Body of pancreas (tissue), 4 donors: ENCODE data around the gene CCNL2. TPM values are rescaled to one million over a fixed set of nuclear protein-coding genes. Genes with fewer than 3 reads are reported as not detected.

ENCODE experiments used
- ATAC-seq: fragments of 150-250 bp; one replicate; pipeline ENCODE4 v1.9.1; 2016
- DNase-seq, 4 donors: peaks; one replicate each; pipeline ENCODE4 v3.0.0-alpha.2; 2019
- H3K27ac ChIP-seq, 4 donors: fragments of 200-600 bp; sonication (generic); 1 replicate in 3 of 4; 2 replicates in 1 of 4; pipeline versions ENCODE4 v1.5.1 to v1.6.1; 2016 to 2019; ENCODE audit warnings: mild to moderate bottlenecking in 1 of 4, mixed read lengths in 1 of 4, moderate library complexity in 1 of 4
- H3K27me3 ChIP-seq, 2 donors: fragments of 200-600 bp; sonication (generic); one replicate each; pipeline ENCODE4 v1.6.0; 2016; ENCODE audit warnings: mild to moderate bottlenecking in 1 of 2
- H3K36me3 ChIP-seq, 2 donors: fragments of 200-600 bp; sonication (generic); replicated peaks in 1 of 2; 2 replicates each; pipeline ENCODE4 v1.5.1; 2016; ENCODE audit warnings: low read depth in 2 of 2; ENCODE audit not compliant: insufficient read depth in 1 of 2
- H3K4me1 ChIP-seq: fragments of 200-600 bp; sonication (generic); one replicate; pipeline ENCODE4 v1.6.0; 2016
- H3K4me3 ChIP-seq, 2 donors: fragments of 200-600 bp; sonication (generic); 1 replicate in 1 of 2; 2 replicates in 1 of 2; pipeline ENCODE4 v1.5.1; 2016 to 2019
- H3K9me3 ChIP-seq, 3 donors: fragments of 200-600 bp; sonication (generic); 1 replicate in 2 of 3; 2 replicates in 1 of 3; pipeline ENCODE4 v1.5.1; 2016
- CTCF ChIP-seq, 7 experiments: fragments of 450-650 bp in 4 of 7; fragments of 200-600 bp in 3 of 7; sonication (generic) in 3 of 7; IDR thresholded peaks; one replicate each; pipeline ENCODE4 v1.5.1; 2016 to 2019; ENCODE audit warnings: antibody characterized with exemption in 7 of 7
- POLR2A ChIP-seq, 3 donors: fragments of 450-650 bp; IDR thresholded peaks; one replicate each; pipeline ENCODE4 v1.6.1; 2016; ENCODE audit warnings: antibody characterized with exemption in 3 of 3, mild to moderate bottlenecking in 2 of 3
- WGBS, 2 donors: methylation state at CpG; one replicate each; pipeline ENCODE4 v1.1.5; 2017; 5-methylcytosine and 5-hydroxymethylcytosine counted together
- intact Hi-C: fragments of 100-400 bp; cut with DNase I; formaldehyde crosslinking; loops from one replicate; pipeline ENCODE4 v1.15.1; 2023
- total RNA-seq, 2 donors: library from RNA; depleted of rRNA; stranded (reverse); fragments of >200 nt; gene quantifications; one replicate each; pipeline ENCODE4 v1.1.0, GENCODE V29; 2016

The CCNL2 gene
- total RNA-seq, 2 donors from 2014 or later, result 225 to 246 TPM

- ATAC-seq, result no peak
- H3K36me3 ChIP-seq, result no peaks in the 10 kb centered on the region
- peaks cover 35% of the 10 kb centered on the region for H3K4me1 ChIP-seq
- no peaks in the 10 kb centered on the region for H3K9me3 ChIP-seq
- intact Hi-C loops, result no loop called here
- TF ChIP-seq CTCF (IDR thresholded peaks at IDR 0.05) (no peak), POLR2A (IDR thresholded peaks at IDR 0.05) (no peak)
- peak overlapping the region in 1 of 4 donors; percentile 71 for H3K27ac ChIP-seq
- no peak for DNase-seq
- 74 to 77% methylated on average over 26 to 29 of the region's 29 CpGs for WGBS, 2 donors
- no peaks in the 10 kb centered on the region for H3K27me3 ChIP-seq
- no peak overlapping the region for H3K4me3 ChIP-seq
Observed at GRCh38 chr1:1422465-1423244, 23.5 kb upstream of the CCNL2 start.

DNA sequence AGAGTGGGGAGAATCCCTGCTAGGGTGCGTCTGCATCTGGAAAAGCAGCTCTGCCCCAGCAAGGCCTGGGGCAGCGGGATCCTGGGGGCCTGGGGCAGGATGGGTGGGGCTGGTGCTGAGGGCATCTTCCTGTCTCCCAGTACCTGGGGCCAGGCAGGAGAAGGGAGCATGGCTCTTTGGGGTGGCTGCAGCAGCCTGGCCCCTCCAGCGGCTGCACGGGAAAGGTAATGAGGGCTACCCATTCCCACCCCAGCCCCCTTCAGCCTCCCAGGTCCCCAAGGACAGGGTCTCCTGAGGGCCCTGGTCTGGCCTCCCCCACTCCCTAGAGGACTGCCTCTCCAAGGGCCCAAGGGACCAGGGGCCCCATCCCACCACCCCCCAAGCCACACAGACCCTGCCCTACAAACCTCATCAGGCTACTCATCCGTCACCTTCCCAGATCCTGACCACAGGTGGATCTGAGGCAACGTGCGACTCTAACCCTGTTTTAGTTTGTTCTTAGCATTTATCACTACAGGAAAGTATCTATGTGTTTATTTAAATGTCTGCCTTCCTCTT, 22.9 kb upstream of the CCNL2 start:
- no peaks in the 10 kb centered on the region for H3K9me3 ChIP-seq
- H3K27me3 ChIP-seq, result no peaks in the 10 kb centered on the region
- H3K36me3 ChIP-seq, result no peaks in the 10 kb centered on the region
- intact Hi-C loops, result no loop called here
- DNase-seq, result no peak
- peak overlapping the region in 3 of 4 donors; percentile 7 to 71 (median 58) for H3K27ac ChIP-seq
- WGBS, 2 donors, result 88 to 91% methylated on average over 6 to 7 of the region's 7 CpGs
- peaks cover 41% of the 10 kb centered on the region for H3K4me1 ChIP-seq
- ATAC-seq, result no peak
- TF ChIP-seq CTCF (IDR thresholded peaks at IDR 0.05), result no peak
- TF ChIP-seq POLR2A (IDR thresholded peaks at IDR 0.05), result no peak
- H3K4me3 ChIP-seq, result no peak overlapping the region

DNA sequence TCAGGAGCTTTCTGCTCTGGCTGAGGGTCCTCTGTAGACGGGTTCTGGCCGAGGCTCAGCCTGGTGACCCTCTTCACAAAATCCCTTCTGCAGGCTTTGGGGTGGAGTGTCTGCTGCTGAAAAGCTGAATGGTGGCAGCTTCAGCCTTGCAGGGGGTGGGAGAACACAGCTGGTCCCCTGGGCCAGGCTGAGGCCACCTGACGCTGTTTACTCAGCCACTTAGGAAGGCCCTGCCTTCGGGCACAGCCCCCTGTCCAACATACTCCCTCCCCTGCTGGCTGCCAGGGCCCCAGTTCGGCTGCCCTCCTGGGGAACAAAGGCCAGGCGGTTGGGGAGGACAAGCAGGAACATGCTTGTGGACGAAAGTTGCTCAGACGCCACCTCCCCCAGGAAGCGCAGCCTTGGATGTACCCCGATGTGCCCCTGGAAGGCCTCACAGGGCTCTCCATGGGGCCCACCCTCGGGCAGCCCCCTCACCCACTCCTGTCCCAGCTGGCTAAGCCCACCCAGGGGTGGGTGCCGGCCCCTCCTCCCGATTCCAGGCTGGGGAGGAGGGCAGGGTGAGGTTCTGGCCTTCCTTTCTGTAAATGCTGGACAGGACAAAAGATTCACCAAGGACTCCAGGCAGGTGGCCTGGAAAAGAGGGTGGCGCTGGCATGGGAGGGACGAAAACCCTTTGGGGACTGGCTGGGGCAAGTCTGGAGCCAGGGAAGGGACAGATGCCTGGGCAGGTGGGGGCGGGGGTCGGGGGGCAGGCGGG, 22.2 kb upstream of the CCNL2 start, which contains the start of gene ANKRD65:
TSS of gene ANKRD65 (minus strand) at position 130 of the 760 bp plus-strand sequence. CDS start 271 bp downstream, outside the sequence.
- H3K4me1 ChIP-seq, result peaks cover 41% of the 10 kb centered on the region
- WGBS, 2 donors, result 69 to 76% methylated on average over 4 to 17 of the region's 18 CpGs
- intact Hi-C loops, result no loop called here
- H3K9me3 ChIP-seq, result no peaks in the 10 kb centered on the region
- no peaks in the 10 kb centered on the region for H3K27me3 ChIP-seq
- H3K4me3 ChIP-seq, result peak within 1 kb of the TSS in 1 of 2 donors; percentile 10
- peak within 1 kb of the TSS; percentile 7 to 71 (median 56) for H3K27ac ChIP-seq
- DNase-seq (peak in 3 of 4 donors; percentile 59 to 76 (median 71)), ATAC-seq (peak; percentile 30)
- peak in 2 of 3 donors; percentile 16 to 46 for TF ChIP-seq POLR2A (IDR thresholded peaks at IDR 0.05)
- no peak for TF ChIP-seq CTCF (IDR thresholded peaks at IDR 0.05)
- no peaks in the 10 kb centered on the region for H3K36me3 ChIP-seq

DNA sequence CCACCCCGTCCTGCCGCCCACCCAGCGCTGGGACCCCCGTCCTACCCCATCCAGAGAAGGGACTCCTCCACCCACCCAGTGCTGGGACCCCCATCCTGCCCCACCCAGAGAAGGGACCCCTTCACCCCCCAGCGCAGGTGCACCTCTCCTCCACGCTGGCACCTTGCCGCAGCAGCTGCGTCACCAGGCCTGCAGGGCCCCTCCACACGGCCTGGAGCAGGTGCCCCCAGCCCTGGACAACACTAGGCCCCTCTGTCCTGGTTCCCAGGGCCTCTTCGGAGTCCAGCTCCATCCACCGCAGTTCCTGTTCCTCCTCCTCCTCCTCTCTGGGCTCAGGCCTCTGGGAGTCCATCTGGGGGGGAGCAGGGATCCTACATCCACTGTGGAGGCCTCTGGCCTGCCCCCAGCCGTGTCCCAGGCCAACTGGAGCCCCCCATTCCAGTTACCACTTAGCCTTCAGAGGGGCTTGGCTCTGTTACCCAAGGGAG, 21.6 kb upstream of the CCNL2 start:
- no peaks in the 10 kb centered on the region for H3K27me3 ChIP-seq
- TF ChIP-seq CTCF (IDR thresholded peaks at IDR 0.05), result no peak
- TF ChIP-seq POLR2A (IDR thresholded peaks at IDR 0.05), result no peak
- intact Hi-C loops, result no loop called here
- H3K27ac ChIP-seq, result peak overlapping the region; percentile 7 to 71 (median 56)
- DNase-seq (peak in 1 of 4 donors; percentile 41), ATAC-seq (peak; percentile 11)
- peaks cover 43% of the 10 kb centered on the region for H3K4me1 ChIP-seq
- WGBS, 2 donors, result 31 to 78% methylated on average over 3 to 6 of the region's 12 CpGs
- H3K4me3 ChIP-seq, result peak overlapping the region in 1 of 2 donors; percentile 10
- no peaks in the 10 kb centered on the region for H3K9me3 ChIP-seq
- H3K36me3 ChIP-seq, result no peaks in the 10 kb centered on the region
